Liver (tissue), 3 donors: ENCODE measurements around the gene RNASEH2C.

Experiments
- ATF3 ChIP-seq: IDR thresholded peaks from 2 replicates; pipeline ENCODE4 v1.6.1; 2016; ENCODE audit warnings: antibody characterized with exemption
- CTCF ChIP-seq: fragments of 150-350 bp; IDR thresholded peaks from 2 replicates; pipeline ENCODE4 v1.5.1; 2017; ENCODE audit warnings: improper control_type of control experiment, low read depth, low read length; ENCODE audit not compliant: missing input control
- YY1 ChIP-seq: IDR thresholded peaks from 2 replicates; pipeline ENCODE4 v1.6.1; 2016; ENCODE audit warnings: antibody characterized with exemption, mild to moderate bottlenecking
- donor health status: healthy.
- donor health status: healthy.

- TF ChIP-seq CTCF (no peak), YY1 (no peak), ATF3 (no peak)
These were observed 7.9 kb downstream of the RNASEH2C start for GRCh38 chr11:65712633-65713076.
